Gastrocnemius medialis (tissue), 4 donors: ENCODE measurements around the gene PLET1.

Source experiments
- POLR2A ChIP-seq, 2 donors: fragments of 450-650 bp; IDR thresholded peaks; one replicate each; pipeline ENCODE4 v1.6.1; 2017; ENCODE audit warnings: antibody characterized with exemption in 2 of 2, mild to moderate bottlenecking in 2 of 2, moderate library complexity in 2 of 2
- TF ChIP-seq, protein P1 (sequence below), 5 experiments: fragments of 450-650 bp in 3 of 5; fragments of 200-600 bp in 2 of 5; sonication (generic) in 2 of 5; IDR thresholded peaks in 4 of 5; conservative IDR thresholded peaks in 1 of 5; 1 replicate in 4 of 5; 2 replicates in 1 of 5; pipeline ENCODE4 v1.5.1; 2016 to 2019; ENCODE audit warnings: antibody characterized with exemption in 5 of 5, mild to moderate bottlenecking in 3 of 5, moderate library complexity in 3 of 5

DNA sequence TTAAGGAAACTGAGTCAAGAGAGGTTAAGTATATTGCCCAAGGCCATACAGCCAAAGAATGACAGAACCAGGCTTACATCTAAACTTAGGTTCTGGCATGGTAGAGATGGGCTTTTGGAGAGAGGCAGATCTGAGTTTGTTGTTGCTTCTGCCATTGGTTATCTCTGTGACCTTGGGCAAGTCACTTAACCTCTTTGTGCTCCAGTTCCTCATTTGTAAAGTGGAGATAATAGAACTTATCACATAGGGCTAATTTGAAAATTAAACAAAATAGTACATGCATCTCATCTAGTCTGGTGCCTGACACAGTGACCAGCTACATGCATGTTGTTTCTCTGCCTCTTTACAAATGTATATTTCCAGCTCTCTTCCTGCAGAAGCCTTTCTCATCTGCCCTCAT, 47.0 kb upstream of the PLET1 start:
- TF ChIP-seq, protein P1, sequence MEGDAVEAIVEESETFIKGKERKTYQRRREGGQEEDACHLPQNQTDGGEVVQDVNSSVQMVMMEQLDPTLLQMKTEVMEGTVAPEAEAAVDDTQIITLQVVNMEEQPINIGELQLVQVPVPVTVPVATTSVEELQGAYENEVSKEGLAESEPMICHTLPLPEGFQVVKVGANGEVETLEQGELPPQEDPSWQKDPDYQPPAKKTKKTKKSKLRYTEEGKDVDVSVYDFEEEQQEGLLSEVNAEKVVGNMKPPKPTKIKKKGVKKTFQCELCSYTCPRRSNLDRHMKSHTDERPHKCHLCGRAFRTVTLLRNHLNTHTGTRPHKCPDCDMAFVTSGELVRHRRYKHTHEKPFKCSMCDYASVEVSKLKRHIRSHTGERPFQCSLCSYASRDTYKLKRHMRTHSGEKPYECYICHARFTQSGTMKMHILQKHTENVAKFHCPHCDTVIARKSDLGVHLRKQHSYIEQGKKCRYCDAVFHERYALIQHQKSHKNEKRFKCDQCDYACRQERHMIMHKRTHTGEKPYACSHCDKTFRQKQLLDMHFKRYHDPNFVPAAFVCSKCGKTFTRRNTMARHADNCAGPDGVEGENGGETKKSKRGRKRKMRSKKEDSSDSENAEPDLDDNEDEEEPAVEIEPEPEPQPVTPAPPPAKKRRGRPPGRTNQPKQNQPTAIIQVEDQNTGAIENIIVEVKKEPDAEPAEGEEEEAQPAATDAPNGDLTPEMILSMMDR (IDR thresholded peaks at IDR 0.05 in 4 of 5, conservative IDR thresholded peaks at IDR 0.05 in 1 of 5): no peak
- no peak for TF ChIP-seq POLR2A (IDR thresholded peaks at IDR 0.05)
